Liver (tissue), 9 donors: ENCODE measurements around the gene SOD1. TPM values are rescaled to one million over a fixed set of nuclear protein-coding genes. Genes with fewer than 3 reads are reported as not detected.

Experiments
- DNase-seq: peaks from one replicate; pipeline ENCODE4 v3.0.0-alpha.2; 2017; ENCODE audit warnings: low spot score
- H3K27ac ChIP-seq, 2 donors: one replicate each; pipeline ENCODE4 v1.7.0; 2013; ENCODE audit warnings: inconsistent platforms in 2 of 2, low read length in 2 of 2, control low read depth in 1 of 2, low read depth in 1 of 2, mild to moderate bottlenecking in 1 of 2
- H3K27me3 ChIP-seq, 4 donors: one replicate each; pipeline versions ENCODE4 v1.6.1 to v1.7.0; 2013; ENCODE audit warnings: low read length in 3 of 4, inconsistent platforms in 1 of 4, mild to moderate bottlenecking in 1 of 4, moderate library complexity in 1 of 4; ENCODE audit not compliant: control insufficient read depth in 4 of 4, insufficient read depth in 4 of 4
- H3K36me3 ChIP-seq, 4 donors: one replicate each; pipeline versions ENCODE4 v1.6.1 to v1.7.0; 2013; ENCODE audit warnings: low read length in 3 of 4, mild to moderate bottlenecking in 3 of 4, low read depth in 1 of 4, moderate library complexity in 1 of 4; ENCODE audit not compliant: control insufficient read depth in 4 of 4, insufficient read depth in 3 of 4
- H3K4me1 ChIP-seq, 4 donors: one replicate each; pipeline versions ENCODE4 v1.6.1 to v1.7.0; 2013; ENCODE audit warnings: low read length in 3 of 4, mild to moderate bottlenecking in 3 of 4, moderate library complexity in 1 of 4; ENCODE audit not compliant: control insufficient read depth in 4 of 4, insufficient read depth in 4 of 4
- H3K4me3 ChIP-seq, 3 donors: one replicate each; pipeline versions ENCODE4 v1.6.1 to v1.7.0; 2013; ENCODE audit warnings: low read length in 3 of 3, control low read depth in 1 of 3, low read depth in 1 of 3, mild to moderate bottlenecking in 1 of 3
- H3K9ac ChIP-seq, 2 donors: one replicate each; pipeline ENCODE4 v1.7.0; 2013; ENCODE audit warnings: low read length in 2 of 2, mild to moderate bottlenecking in 2 of 2, moderate library complexity in 2 of 2, control low read depth in 1 of 2, low read depth in 1 of 2
- H3K9me3 ChIP-seq, 4 donors: one replicate each; pipeline versions ENCODE4 v1.6.1 to v1.7.0; 2013; ENCODE audit warnings: low read length in 3 of 4; ENCODE audit not compliant: control insufficient read depth in 4 of 4
- ATF3 ChIP-seq: IDR thresholded peaks from 2 replicates; pipeline ENCODE4 v1.6.1; 2016; ENCODE audit warnings: antibody characterized with exemption
- CTCF ChIP-seq: fragments of 150-350 bp; IDR thresholded peaks from 2 replicates; pipeline ENCODE4 v1.5.1; 2017; ENCODE audit warnings: improper control_type of control experiment, low read depth, low read length; ENCODE audit not compliant: missing input control
- EGR1 ChIP-seq, 2 donors: IDR thresholded peaks; 2 replicates each; pipeline ENCODE4 v1.6.1; 2016 to 2018; ENCODE audit warnings: antibody characterized with exemption in 2 of 2, low read depth in 2 of 2
- FOXA1 ChIP-seq: IDR thresholded peaks from 2 replicates; pipeline ENCODE4 v1.6.1; 2016; ENCODE audit warnings: antibody characterized with exemption
- FOXA2 ChIP-seq: IDR thresholded peaks from 2 replicates; pipeline ENCODE4 v1.6.1; 2016; ENCODE audit warnings: antibody characterized with exemption
- GABPA ChIP-seq, 2 donors: IDR thresholded peaks in 1 of 2; conservative IDR thresholded peaks in 1 of 2; 2 replicates each; pipeline ENCODE4 v1.6.1; 2016; ENCODE audit warnings: antibody characterized with exemption in 2 of 2, mild to moderate bottlenecking in 1 of 2, moderate library complexity in 1 of 2
- HNF4A ChIP-seq, 2 donors: conservative IDR thresholded peaks; 2 replicates each; pipeline ENCODE4 v1.6.1; 2016; ENCODE audit warnings: antibody characterized with exemption in 2 of 2, mild to moderate bottlenecking in 2 of 2
- HNF4G ChIP-seq: IDR thresholded peaks from 2 replicates; pipeline ENCODE4 v1.6.1; 2016; ENCODE audit warnings: antibody characterized with exemption
- MAX ChIP-seq: IDR thresholded peaks from 2 replicates; pipeline ENCODE4 v1.6.1; 2016; ENCODE audit warnings: antibody characterized with exemption
- NR2F2 ChIP-seq: IDR thresholded peaks from 2 replicates; pipeline ENCODE4 v1.6.1; 2016; ENCODE audit warnings: antibody characterized with exemption
- RAD21 ChIP-seq, 2 donors: IDR thresholded peaks; 2 replicates each; pipeline ENCODE4 v1.6.1; 2016; ENCODE audit warnings: antibody characterized with exemption in 2 of 2, mild to moderate bottlenecking in 2 of 2
- REST ChIP-seq: IDR thresholded peaks from 2 replicates; pipeline ENCODE4 v1.6.1; 2016; ENCODE audit warnings: antibody characterized with exemption, mild to moderate bottlenecking
- RXRA ChIP-seq, 2 donors: IDR thresholded peaks; 2 replicates each; pipeline ENCODE4 v1.6.1; 2017 to 2018; ENCODE audit warnings: antibody characterized with exemption in 2 of 2, mild to moderate bottlenecking in 1 of 2
- SP1 ChIP-seq: IDR thresholded peaks from 2 replicates; pipeline ENCODE4 v1.6.1; 2018; ENCODE audit warnings: antibody characterized with exemption, mild to moderate bottlenecking
- TAF1 ChIP-seq: conservative IDR thresholded peaks from 2 replicates; pipeline ENCODE4 v1.6.1; 2016; ENCODE audit warnings: antibody characterized with exemption, mild to moderate bottlenecking
- YY1 ChIP-seq: IDR thresholded peaks from 2 replicates; pipeline ENCODE4 v1.6.1; 2016; ENCODE audit warnings: antibody characterized with exemption, mild to moderate bottlenecking
- ZBTB33 ChIP-seq: IDR thresholded peaks from 2 replicates; pipeline ENCODE4 v1.6.1; 2016; ENCODE audit warnings: antibody characterized with exemption
- WGBS: extraction: QIAGEN DNeasy Blood & Tissue Kit; methylation state at CpG from one replicate; pipeline ENCODE4 v1.1.7; 2013; 5-methylcytosine and 5-hydroxymethylcytosine counted together
- polyA plus RNA-seq, 2 donors: library from polyadenylated mRNA; stranded (reverse) in 1 of 2; unstranded in 1 of 2; fragments of 200-250 nt in 1 of 2; fragments of >200 nt in 1 of 2; fragmentation: Nextera tagmentation in 1 of 2; extraction: Ambion mirVana in 1 of 2; gene quantifications; one replicate each; pipeline versions ENCODE4 v1.2.1 to v1.2.3, GENCODE V29; 2013 to 2015
- total RNA-seq, 2 donors: library from RNA; depleted of rRNA; stranded (reverse); fragments of >200 nt; gene quantifications; one replicate each; pipeline ENCODE4 v1.2.3, GENCODE V29; 2014
- donor health status: healthy.
- donor health status: healthy.
- donor health status: healthy.
- donor health status: healthy.
- donor health status: healthy.

Gene SOD1
- total and polyA plus RNA-seq, 4 donors: 129 to 1,258 (median 658) TPM

- peaks cover 0 to 6% (median under 1%) of the 10 kb centered on the region in 4 donors for H3K36me3 ChIP-seq
- DNase-seq: no peak
- peaks cover 3 to 32% (median 18%) of the 10 kb centered on the region in 4 donors for H3K4me1 ChIP-seq
- H3K27ac ChIP-seq: peak overlapping the region; percentile 51 to 91
- no peaks in the 10 kb centered on the region for H3K9me3 ChIP-seq
- H3K4me3 ChIP-seq: peak overlapping the region in 2 of 3 donors; percentile 37 to 43
- no peak for TF ChIP-seq REST
- no peak for TF ChIP-seq GABPA (IDR thresholded peaks at IDR 0.05 in 1 of 2, conservative IDR thresholded peaks at IDR 0.05 in 1 of 2)
- no peak for TF ChIP-seq RXRA (IDR thresholded peaks at IDR 0.05)
- no peak for TF ChIP-seq EGR1 (IDR thresholded peaks at IDR 0.05; ENCODE audit: low read depth in 2 of 2)
- no peak for TF ChIP-seq NR2F2
- no peak for TF ChIP-seq MAX
- no peak for TF ChIP-seq CTCF
- TF ChIP-seq HNF4A (conservative IDR thresholded peaks at IDR 0.05): peak in 1 of 2 donors; percentile 4
- 74% methylated on average over 13 of the region's 13 CpGs for WGBS
- no peaks in the 10 kb centered on the region for H3K27me3 ChIP-seq
- no peak overlapping the region for H3K9ac ChIP-seq
Measured at GRCh38 chr21:31656199-31657095, 3.0 kb upstream of the SOD1 start.

GRCh38 chr21:31658053-31658452 lies 1.4 kb upstream of the SOD1 start:
- peak overlapping the region; percentile 11 to 74 (median 43) for H3K4me3 ChIP-seq
- peaks cover 3 to 37% (median 18%) of the 10 kb centered on the region in 4 donors for H3K4me1 ChIP-seq
- H3K9me3 ChIP-seq: no peaks in the 10 kb centered on the region
- 27% methylated on average over 9 of the region's 9 CpGs for WGBS
- peaks cover 0 to 3% (median under 1%) of the 10 kb centered on the region in 4 donors for H3K36me3 ChIP-seq
- H3K9ac ChIP-seq: peak overlapping the region in 1 of 2 donors; percentile 56
- H3K27me3 ChIP-seq: no peaks in the 10 kb centered on the region
- peak overlapping the region; percentile 91 to 94 for H3K27ac ChIP-seq
- DNase-seq: no peak
- TF ChIP-seq RXRA (IDR thresholded peaks at IDR 0.05): peak; percentile 90 to 93
- no peak for TF ChIP-seq TAF1
- TF ChIP-seq SP1: peak; percentile 96
- TF ChIP-seq GABPA (IDR thresholded peaks at IDR 0.05 in 1 of 2, conservative IDR thresholded peaks at IDR 0.05 in 1 of 2): peak in 1 of 2 donors; percentile 50
- TF ChIP-seq HNF4G: peak; percentile 98
- peak; percentile 56 for TF ChIP-seq NR2F2
- TF ChIP-seq YY1: peak; percentile 73
- TF ChIP-seq MAX: peak; percentile 79
- peak; percentile 100 for TF ChIP-seq HNF4A (conservative IDR thresholded peaks at IDR 0.05)
- TF ChIP-seq FOXA1: peak; percentile 67
- peak; percentile 93 for TF ChIP-seq ZBTB33
- peak; percentile 53 for TF ChIP-seq FOXA2
- TF ChIP-seq ATF3: peak; percentile 50
- peak; percentile 44 to 57 for TF ChIP-seq RAD21 (IDR thresholded peaks at IDR 0.05)
- TF ChIP-seq REST: peak; percentile 86
